Lower lobe of right lung (tissue), 2 donors: Measurements from ENCODE around the gene USP11. TPM values are rescaled to one million over a fixed set of nuclear protein-coding genes. Genes with fewer than 3 reads are reported as not detected.

ENCODE experiments used
- ATAC-seq, 2 donors: fragments of 200-7000 bp; cut with Tn5 transposase; one replicate each; pipeline ENCODE4 v1.9.1; 2020 to 2022; ENCODE audit warnings: mild to moderate bottlenecking in 2 of 2, moderate library complexity in 2 of 2
- DNase-seq: peaks from one replicate; pipeline ENCODE4 v3.0.0-alpha.2; 2020
- H3K27ac ChIP-seq: fragments of 200-600 bp; one replicate; pipeline ENCODE4 v1.8.0; 2022
- H3K27me3 ChIP-seq: fragments of 200-600 bp; one replicate; pipeline ENCODE4 v1.8.0; 2022; ENCODE audit warnings: low read depth
- H3K36me3 ChIP-seq: fragments of 200-600 bp; one replicate; pipeline ENCODE4 v1.8.0; 2022; ENCODE audit warnings: mild to moderate bottlenecking
- H3K4me1 ChIP-seq: fragments of 200-600 bp; one replicate; pipeline ENCODE4 v1.8.0; 2022
- H3K4me3 ChIP-seq: fragments of 200-600 bp; one replicate; pipeline ENCODE4 v1.8.0; 2022; ENCODE audit warnings: mild to moderate bottlenecking
- H3K9me3 ChIP-seq: fragments of 200-600 bp; one replicate; pipeline ENCODE4 v1.8.0; 2022
- CTCF ChIP-seq: fragments of 200-600 bp; IDR thresholded peaks from one replicate; pipeline ENCODE4 v1.8.0; 2022; ENCODE audit warnings: antibody characterized with exemption, mild to moderate bottlenecking
- intact Hi-C: fragments of 100-400 bp; cut with DNase I; formaldehyde crosslinking; loops from one replicate; pipeline ENCODE4 v1.11.0; 2022
- total RNA-seq: library from RNA; stranded (reverse); fragmentation: NEBNext Ultra II Directional; extraction: Animal tissue kit (Norgen Biotek cat#: 25700); gene quantifications from one replicate; pipeline ENCODE4 v1.2.1, GENCODE V29; 2021
- donor health status: DM: no; HTN: yes; CAD: no; lungs with severe emphysema.

The USP11 gene
- total RNA-seq, 1 donor from 2014 or later: 52.9 TPM

- peaks cover 1% of the 10 kb centered on the region for H3K4me1 ChIP-seq
- H3K36me3 ChIP-seq: peaks cover 35% of the 10 kb centered on the region
- no peak overlapping the region for H3K4me3 ChIP-seq
- intact Hi-C loops: no loop called here
- H3K9me3 ChIP-seq: no peaks in the 10 kb centered on the region
- no peaks in the 10 kb centered on the region for H3K27me3 ChIP-seq
- no peak for TF ChIP-seq CTCF
- ATAC-seq (no peak), DNase-seq (no peak)
- H3K27ac ChIP-seq: no peak overlapping the region
Measured at GRCh38 chrX:47239898-47240545, 7.2 kb downstream of the USP11 start.

- no peak for TF ChIP-seq CTCF
- no peak for ATAC-seq
- H3K9me3 ChIP-seq: no peaks in the 10 kb centered on the region
- H3K27ac ChIP-seq: no peak overlapping the region
- H3K36me3 ChIP-seq: peaks cover 41% of the 10 kb centered on the region
- no peaks in the 10 kb centered on the region for H3K4me1 ChIP-seq
- intact Hi-C loops: no loop called here
- no peak overlapping the region for H3K4me3 ChIP-seq
- H3K27me3 ChIP-seq: no peaks in the 10 kb centered on the region
- no peak for DNase-seq
Measured at GRCh38 chrX:47240619-47241018, 7.8 kb downstream of the USP11 start.

GRCh38 chrX:47241201-47242011 lies 8.6 kb downstream of the USP11 start:
- intact Hi-C loops: no loop called here
- DNase-seq: no peak
- no peak for ATAC-seq
- Histone ChIP-seq H3K27ac (no peak overlapping the region), H3K4me3 (no peak overlapping the region), H3K27me3 (no peaks in the 10 kb centered on the region), H3K4me1 (no peaks in the 10 kb centered on the region), H3K36me3 (peaks cover 49% of the 10 kb centered on the region), H3K9me3 (no peaks in the 10 kb centered on the region)
- TF ChIP-seq CTCF: no peak

- TF ChIP-seq CTCF: no peak
- Histone ChIP-seq H3K4me3 (no peak overlapping the region), H3K9me3 (no peaks in the 10 kb centered on the region), H3K27me3 (no peaks in the 10 kb centered on the region), H3K4me1 (no peaks in the 10 kb centered on the region), H3K27ac (no peak overlapping the region), H3K36me3 (peaks cover 54% of the 10 kb centered on the region)
- intact Hi-C loops: no loop called here
- ATAC-seq (no peak), DNase-seq (no peak)
Measured at GRCh38 chrX:47242321-47242720, 9.5 kb downstream of the USP11 start.

GRCh38 chrX:47243351-47243750 lies 10.5 kb downstream of the USP11 start:
- Histone ChIP-seq H3K4me1 (no peaks in the 10 kb centered on the region), H3K27ac (no peak overlapping the region), H3K36me3 (peaks cover 58% of the 10 kb centered on the region), H3K9me3 (no peaks in the 10 kb centered on the region), H3K4me3 (no peak overlapping the region), H3K27me3 (no peaks in the 10 kb centered on the region)
- ATAC-seq (no peak), DNase-seq (no peak)
- no peak for TF ChIP-seq CTCF
- intact Hi-C loops: no loop called here
